RWPE2 (cell line): ENCODE data around the gene RIPK1.

ENCODE experiments used
- ATAC-seq: fragments of 200-7000 bp; cut with Tn5 transposase; 3 replicates; pipeline ENCODE4 v1.9.1; 2021; ENCODE audit warnings: low read depth
- DNase-seq: peaks from one replicate; pipeline ENCODE4 v3.0.0-alpha.2; 2020; ENCODE audit warnings: low spot score
- H3K27ac ChIP-seq: fragments of 450-650 bp; 2 replicates; pipeline ENCODE4 v1.5.1; 2017; ENCODE audit warnings: mild to moderate bottlenecking; ENCODE audit not compliant: poor library complexity, severe bottlenecking
- H3K27me3 ChIP-seq: fragments of 250-450 bp; sonication (Bioruptor Pico); 2 replicates; pipeline ENCODE4 v1.5.1; 2021; ENCODE audit warnings: mild to moderate bottlenecking, moderate library complexity; ENCODE audit not compliant: insufficient read depth, poor library complexity, severe bottlenecking
- H3K36me3 ChIP-seq: fragments of 250-450 bp; sonication (Bioruptor Pico); 2 replicates; pipeline ENCODE4 v1.5.1; 2020; ENCODE audit warnings: low read depth, mild to moderate bottlenecking, moderate library complexity
- H3K4me1 ChIP-seq: fragments of 250-450 bp; sonication (Bioruptor Pico); 2 replicates; pipeline ENCODE4 v1.5.1; 2021; ENCODE audit warnings: mild to moderate bottlenecking, moderate library complexity; ENCODE audit not compliant: insufficient read depth, poor library complexity, severe bottlenecking
- H3K4me3 ChIP-seq: fragments of 250-450 bp; sonication (Bioruptor Pico); 2 replicates; pipeline ENCODE4 v1.5.1; 2021; ENCODE audit warnings: mild to moderate bottlenecking, moderate library complexity; ENCODE audit not compliant: severe bottlenecking
- H3K9me3 ChIP-seq: fragments of 250-450 bp; sonication (Bioruptor Pico); 2 replicates; pipeline ENCODE4 v1.5.1; 2021; ENCODE audit warnings: mild to moderate bottlenecking, moderate library complexity; ENCODE audit not compliant: severe bottlenecking
- TF ChIP-seq, protein P1 (sequence below): fragments of 450-650 bp; IDR thresholded peaks from one replicate; pipeline ENCODE4 v1.5.1; 2017; ENCODE audit warnings: mild to moderate bottlenecking, moderate library complexity; ENCODE audit not compliant: poor library complexity, severe bottlenecking

The RIPK1 gene

GRCh38 chr6:3119040-3119723, 50.9 kb downstream of the RIPK1 start:
- TF ChIP-seq, protein P1, sequence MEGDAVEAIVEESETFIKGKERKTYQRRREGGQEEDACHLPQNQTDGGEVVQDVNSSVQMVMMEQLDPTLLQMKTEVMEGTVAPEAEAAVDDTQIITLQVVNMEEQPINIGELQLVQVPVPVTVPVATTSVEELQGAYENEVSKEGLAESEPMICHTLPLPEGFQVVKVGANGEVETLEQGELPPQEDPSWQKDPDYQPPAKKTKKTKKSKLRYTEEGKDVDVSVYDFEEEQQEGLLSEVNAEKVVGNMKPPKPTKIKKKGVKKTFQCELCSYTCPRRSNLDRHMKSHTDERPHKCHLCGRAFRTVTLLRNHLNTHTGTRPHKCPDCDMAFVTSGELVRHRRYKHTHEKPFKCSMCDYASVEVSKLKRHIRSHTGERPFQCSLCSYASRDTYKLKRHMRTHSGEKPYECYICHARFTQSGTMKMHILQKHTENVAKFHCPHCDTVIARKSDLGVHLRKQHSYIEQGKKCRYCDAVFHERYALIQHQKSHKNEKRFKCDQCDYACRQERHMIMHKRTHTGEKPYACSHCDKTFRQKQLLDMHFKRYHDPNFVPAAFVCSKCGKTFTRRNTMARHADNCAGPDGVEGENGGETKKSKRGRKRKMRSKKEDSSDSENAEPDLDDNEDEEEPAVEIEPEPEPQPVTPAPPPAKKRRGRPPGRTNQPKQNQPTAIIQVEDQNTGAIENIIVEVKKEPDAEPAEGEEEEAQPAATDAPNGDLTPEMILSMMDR, result no peak
- H3K36me3 ChIP-seq, result no peaks in the 10 kb centered on the region
- peak overlapping the region; percentile 39 for H3K27ac ChIP-seq
- no peak for DNase-seq
- peak; percentile 54 for ATAC-seq
- H3K9me3 ChIP-seq, result no peaks in the 10 kb centered on the region
- peaks cover 9% of the 10 kb centered on the region for H3K4me1 ChIP-seq
- H3K4me3 ChIP-seq, result peak overlapping the region; percentile 61
- H3K27me3 ChIP-seq, result no peaks in the 10 kb centered on the region

GRCh38 chr6:3120765-3121089, 52.4 kb downstream of the RIPK1 start:
- Histone ChIP-seq H3K27me3 (no peaks in the 10 kb centered on the region), H3K9me3 (no peaks in the 10 kb centered on the region), H3K27ac (no peak overlapping the region), H3K4me1 (peaks cover 9% of the 10 kb centered on the region), H3K36me3 (no peaks in the 10 kb centered on the region), H3K4me3 (no peak overlapping the region)
- DNase-seq, result no peak
- ATAC-seq, result no peak
- TF ChIP-seq, protein P1, result no peak

DNA sequence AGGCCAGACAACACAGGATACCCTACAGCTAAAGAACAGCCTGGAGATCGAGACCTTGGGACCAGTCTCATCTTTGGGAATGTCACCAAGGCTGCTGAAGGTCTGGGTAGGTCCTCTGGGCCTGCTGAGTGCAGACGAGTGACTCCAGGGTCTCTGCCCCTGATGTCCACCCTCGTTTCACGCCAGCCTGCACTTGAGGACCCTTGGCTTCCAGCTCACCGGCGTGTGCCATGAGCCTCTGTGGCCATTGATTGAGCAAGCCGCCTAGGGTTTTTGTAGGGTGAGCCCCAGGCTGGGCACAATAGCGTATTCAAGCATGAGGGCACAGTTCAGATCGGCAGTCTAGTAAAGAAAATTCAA, 54.5 kb downstream of the RIPK1 start:
- no peak overlapping the region for H3K27ac ChIP-seq
- no peak for ATAC-seq

GRCh38 chr6:3124667-3125066, 56.4 kb downstream of the RIPK1 start:
- Histone ChIP-seq H3K27me3 (no peaks in the 10 kb centered on the region), H3K4me1 (peaks cover 6% of the 10 kb centered on the region), H3K9me3 (no peaks in the 10 kb centered on the region), H3K27ac (no peak overlapping the region), H3K4me3 (no peak overlapping the region), H3K36me3 (peaks cover 8% of the 10 kb centered on the region; the same call in 1 of the 2 replicates)
- ATAC-seq (no peak), DNase-seq (no peak)
- TF ChIP-seq, protein P1, result no peak

More for the DNA sequence above, 54.5 kb downstream of the RIPK1 start:
- DNase-seq, result no peak
- H3K27me3 ChIP-seq, result no peaks in the 10 kb centered on the region
- 0 out of 2 replicates have a peak, but pooled peaks cover under 1% of the 10 kb centered on the region for H3K36me3 ChIP-seq
- no peaks in the 10 kb centered on the region for H3K9me3 ChIP-seq
- TF ChIP-seq, protein P1, result no peak
- no peak overlapping the region for H3K4me3 ChIP-seq
- peaks cover 9% of the 10 kb centered on the region for H3K4me1 ChIP-seq

DNA sequence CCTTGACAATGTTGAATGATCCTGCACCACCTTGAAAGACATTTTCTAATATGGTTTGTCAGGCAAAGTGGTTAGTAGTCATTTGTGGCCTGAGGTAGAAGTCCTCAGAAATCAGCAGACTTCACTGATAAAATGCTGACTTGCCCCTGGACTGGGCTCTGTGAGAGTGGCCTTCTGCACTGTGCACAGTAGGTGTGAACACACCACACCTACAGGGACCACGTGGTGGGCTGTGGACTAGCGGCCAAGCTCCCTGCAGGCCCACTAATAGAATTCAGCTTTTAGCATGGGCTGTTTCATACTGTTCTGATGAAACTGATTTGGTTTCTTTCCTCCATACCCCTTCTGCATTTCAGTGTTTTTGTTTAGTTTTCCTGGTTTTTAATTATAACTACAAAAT, 57.5 kb downstream of the RIPK1 start:
- Histone ChIP-seq H3K27me3 (no peaks in the 10 kb centered on the region), H3K4me1 (no peaks in the 10 kb centered on the region), H3K36me3 (peaks cover 8% of the 10 kb centered on the region; the same call in 1 of the 2 replicates), H3K9me3 (no peaks in the 10 kb centered on the region), H3K4me3 (no peak overlapping the region), H3K27ac (no peak overlapping the region)
- ATAC-seq (no peak; the same call in 2 of the 3 replicates), DNase-seq (no peak)
- TF ChIP-seq, protein P1, result no peak
